Inflammatory macrophage treated with lipopolysaccharide for 4 hours (primary cell): ENCODE results near the gene REC8.
A peak's percentile ranks its signal among the peaks of the same experiment; 100 is the strongest.

ENCODE experiments used
- DNase-seq: peaks from one replicate; pipeline ENCODE4 v3.0.0-alpha.2; 2020

Gene REC8

DNA sequence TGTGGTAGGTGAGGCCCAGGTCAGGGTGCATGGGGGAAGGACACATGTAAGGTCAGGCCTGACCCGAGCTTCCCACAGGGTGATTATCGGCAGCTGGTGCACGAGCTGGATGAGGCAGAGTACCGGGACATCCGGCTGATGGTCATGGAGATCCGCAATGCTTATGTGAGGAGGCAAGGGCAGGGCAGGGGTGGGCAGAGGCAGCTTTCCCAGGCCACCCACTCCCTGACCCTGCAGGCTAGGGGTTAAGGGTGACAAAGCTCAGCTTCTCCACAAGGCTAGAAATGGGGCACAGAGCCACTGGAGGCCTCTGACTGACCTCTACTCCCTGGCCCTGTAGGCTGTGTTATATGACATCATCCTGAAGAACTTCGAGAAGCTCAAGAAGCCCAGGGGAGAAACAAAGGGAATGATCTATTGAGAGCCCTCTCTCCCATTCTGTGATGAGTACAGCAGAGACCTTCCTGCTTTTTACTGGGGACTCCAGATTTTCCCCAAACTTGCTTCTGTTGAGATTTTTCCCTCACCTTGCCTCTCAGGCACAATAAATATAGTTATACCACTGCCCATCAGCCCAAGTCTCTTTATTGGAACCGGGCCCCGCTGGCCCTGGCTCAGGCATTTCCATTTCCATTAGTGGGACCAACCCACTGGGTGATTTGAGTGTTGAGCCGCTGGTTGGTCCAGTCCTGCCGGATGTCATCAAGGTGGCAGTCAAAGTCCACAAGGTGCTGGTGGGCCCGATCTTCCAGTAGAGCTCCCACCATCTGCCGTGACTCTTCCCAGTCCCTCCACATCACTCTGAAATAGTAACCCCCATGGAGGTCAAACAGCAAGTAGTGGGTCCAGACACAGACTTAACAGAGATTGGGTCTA is 33.2 kb upstream of the REC8 start:
- DNase-seq, result no peak

DNA sequence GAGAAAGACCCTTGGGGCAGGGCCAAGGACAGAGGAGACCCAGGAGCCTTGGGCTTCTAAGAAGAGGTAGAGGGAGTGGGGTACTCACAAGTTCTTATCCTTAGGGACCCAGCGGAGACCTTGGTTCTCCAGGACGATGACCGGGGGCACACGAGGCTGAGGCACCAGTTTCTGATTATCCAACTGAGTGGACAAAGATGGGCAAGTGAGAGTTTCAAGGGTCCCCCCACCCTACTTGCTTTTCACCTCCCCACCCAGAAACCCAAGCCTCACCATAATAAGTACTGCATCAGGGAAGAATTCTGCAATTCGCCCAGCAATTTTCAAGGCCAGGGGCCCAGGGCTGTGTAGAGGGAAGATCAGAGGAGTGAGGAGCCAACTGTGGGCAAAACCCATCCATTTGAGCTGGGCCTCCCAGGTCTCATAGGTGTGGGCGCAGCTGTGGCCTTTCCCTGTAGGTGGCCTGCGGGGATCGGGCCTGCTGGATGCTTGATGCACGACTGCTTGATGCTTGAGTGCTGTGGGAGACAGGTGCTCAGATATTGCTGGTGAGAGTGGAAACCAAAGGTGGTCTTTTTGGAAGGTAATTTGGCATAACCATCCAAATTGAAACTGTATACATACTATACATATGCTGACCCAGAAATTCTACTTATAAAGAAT is 32.5 kb upstream of the REC8 start:
- DNase-seq, result no peak

DNA sequence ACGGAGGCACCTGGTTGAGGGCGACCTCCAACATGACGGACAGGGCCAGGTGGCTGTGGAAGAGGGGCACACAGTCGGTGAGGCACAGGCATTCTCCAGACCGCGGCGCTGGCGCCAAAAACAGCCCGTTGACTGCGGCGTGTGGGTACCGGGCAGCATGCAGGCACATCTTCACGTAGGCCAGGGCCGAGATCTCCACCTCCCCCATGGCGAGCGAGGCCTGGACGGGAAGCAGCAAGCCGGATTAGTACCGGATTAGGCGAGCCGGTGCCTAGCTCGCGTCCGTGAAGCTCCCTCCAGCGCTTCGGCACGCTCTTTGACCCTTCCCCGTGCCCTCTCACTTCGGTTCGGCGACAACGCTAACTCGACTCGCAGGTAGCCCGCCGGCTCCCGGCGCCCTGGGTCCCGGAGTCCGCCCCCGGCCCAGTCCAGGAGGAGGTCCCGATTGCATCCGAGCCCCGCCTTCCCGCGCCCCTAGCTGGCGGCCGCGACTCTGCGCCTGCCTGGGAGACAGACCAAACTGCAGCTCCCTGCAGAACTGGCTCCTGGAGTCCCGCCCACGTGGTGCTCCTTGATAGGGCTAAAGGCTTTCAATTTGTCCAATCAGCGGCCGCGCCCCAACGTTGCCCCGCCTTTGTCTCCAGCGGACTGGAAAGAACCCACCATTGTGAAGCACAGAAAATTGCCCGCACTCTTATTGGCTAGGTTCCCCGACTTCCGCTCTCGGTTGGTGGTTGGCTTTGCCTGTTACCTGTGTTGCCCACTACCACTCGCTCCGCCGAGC is 30.6 kb upstream of the REC8 start, which contains the start of gene EMC9:
EMC9 (minus strand) TSS at position 495 of the 784 bp plus-strand sequence; CDS start at position 208, 287 bp downstream.
- peak; percentile 100 for DNase-seq

DNA sequence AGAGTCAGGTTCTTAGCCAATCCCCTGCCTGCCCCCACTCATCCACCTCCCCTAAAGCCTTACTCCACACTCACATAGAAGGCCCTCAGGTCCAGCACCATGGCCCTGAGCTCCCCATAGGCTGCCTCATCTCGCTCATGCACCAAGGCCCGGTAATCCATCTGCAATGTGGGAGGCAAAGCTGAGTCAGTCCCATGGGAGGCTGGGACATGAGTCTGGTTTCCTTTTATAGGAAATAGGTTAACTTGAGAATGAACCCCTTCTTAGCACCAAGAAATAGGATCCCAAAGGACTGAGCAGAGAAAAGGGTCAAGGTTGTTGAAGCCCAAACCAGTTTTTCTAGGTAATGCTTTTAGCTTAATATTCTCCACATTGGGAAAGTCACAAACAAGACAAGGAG is 28.4 kb upstream of the REC8 start:
- DNase-seq, result peak; percentile 12

GRCh38 chr14:24144451-24144850 is 27.4 kb upstream of the REC8 start:
- no peak for DNase-seq

GRCh38 chr14:24145219-24145618 is 26.7 kb upstream of the REC8 start:
- no peak for DNase-seq

GRCh38 chr14:24145690-24146452 is 26.0 kb upstream of the REC8 start:
- DNase-seq, result peak; percentile 87

- DNase-seq, result peak; percentile 98
These were observed 25.4 kb upstream of the REC8 start, which contains the start of gene PSME2 for GRCh38 chr14:24146453-24146977. PSME2 (minus strand) TSS chr14:24146610; CDS start chr14:24146581, 29 bp downstream.

- peak; percentile 99 for DNase-seq
These were observed 24.7 kb upstream of the REC8 start, which contains the start of gene RNF31 for GRCh38 chr14:24146978-24147760. RNF31 (plus strand) TSS chr14:24147498; CDS start chr14:24147699, 201 bp downstream.

GRCh38 chr14:24147761-24148428 is 24.0 kb upstream of the REC8 start:
- no peak for DNase-seq

DNA sequence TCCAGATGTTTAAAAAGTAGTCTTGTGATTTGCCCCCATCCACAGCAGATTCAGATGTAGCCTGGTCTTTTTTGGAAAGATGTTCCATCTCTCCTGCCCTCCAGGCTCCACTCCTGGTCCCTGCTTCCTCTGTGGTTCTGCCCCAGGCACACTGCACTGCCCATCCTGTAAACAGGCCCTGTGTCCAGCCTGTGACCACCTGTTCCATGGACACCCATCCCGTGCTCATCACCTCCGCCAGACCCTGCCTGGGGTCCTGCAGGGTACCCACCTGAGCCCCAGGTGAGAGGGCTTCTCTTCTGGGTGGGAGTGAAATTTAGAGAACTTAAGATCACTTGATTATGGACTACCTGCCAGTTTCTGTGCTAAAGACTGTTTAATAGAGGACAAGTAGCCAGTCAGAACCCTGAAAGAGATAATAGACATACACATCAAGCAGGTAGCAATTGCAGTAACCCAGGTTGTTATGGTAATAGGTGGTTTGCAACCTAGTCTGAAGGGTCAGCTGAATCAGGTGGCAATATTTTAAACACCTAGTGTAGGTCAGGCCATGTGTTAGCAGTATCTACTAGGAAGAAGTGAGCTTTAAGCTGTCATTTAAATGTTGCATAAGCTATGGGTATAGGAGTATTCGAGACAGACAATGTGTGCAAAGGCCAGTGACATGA is 22.4 kb upstream of the REC8 start:
- DNase-seq, result no peak

GRCh38 chr14:24150061-24150460 is 21.8 kb upstream of the REC8 start:
- DNase-seq, result no peak

- DNase-seq, result no peak
These were observed 21.3 kb upstream of the REC8 start for GRCh38 chr14:24150567-24150966.

GRCh38 chr14:24150993-24151392 is 20.9 kb upstream of the REC8 start:
- no peak for DNase-seq

- no peak for DNase-seq
These were observed 20.3 kb upstream of the REC8 start for GRCh38 chr14:24151404-24152080.

DNA sequence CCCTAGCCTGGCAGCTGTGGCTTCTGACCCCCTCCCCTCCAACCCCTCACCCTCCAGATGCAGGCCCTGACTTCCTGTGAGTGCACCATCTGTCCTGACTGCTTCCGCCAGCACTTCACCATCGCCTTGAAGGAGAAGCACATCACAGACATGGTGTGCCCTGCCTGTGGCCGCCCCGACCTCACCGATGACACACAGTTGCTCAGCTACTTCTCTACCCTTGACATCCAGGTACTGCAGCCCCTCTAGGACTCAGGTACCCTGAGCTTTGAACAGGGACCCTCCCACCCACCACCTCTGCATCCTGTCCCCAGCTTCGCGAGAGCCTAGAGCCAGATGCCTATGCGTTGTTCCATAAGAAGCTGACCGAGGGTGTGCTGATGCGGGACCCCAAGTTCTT is 16.8 kb upstream of the REC8 start:
- DNase-seq, result no peak

DNA sequence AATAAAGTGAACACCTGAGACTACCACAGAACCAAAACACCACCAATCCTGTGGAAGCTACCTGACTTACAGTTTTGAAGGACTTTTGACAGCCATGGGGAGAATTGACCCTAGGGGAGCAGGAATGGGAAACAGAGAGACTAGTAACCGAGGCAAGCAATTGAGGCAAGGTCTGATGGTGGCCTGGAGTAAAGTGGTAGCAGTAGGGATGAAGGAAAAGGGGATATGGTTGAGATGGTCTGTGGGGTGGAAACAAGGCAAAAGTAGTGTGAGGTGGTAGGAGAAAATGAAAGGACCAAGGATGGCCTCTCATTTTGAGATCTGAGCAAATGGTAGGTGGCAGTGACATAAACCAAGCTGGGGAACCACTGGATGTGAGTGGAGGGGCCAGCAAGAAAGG is 15.0 kb upstream of the REC8 start:
- DNase-seq, result no peak

DNA sequence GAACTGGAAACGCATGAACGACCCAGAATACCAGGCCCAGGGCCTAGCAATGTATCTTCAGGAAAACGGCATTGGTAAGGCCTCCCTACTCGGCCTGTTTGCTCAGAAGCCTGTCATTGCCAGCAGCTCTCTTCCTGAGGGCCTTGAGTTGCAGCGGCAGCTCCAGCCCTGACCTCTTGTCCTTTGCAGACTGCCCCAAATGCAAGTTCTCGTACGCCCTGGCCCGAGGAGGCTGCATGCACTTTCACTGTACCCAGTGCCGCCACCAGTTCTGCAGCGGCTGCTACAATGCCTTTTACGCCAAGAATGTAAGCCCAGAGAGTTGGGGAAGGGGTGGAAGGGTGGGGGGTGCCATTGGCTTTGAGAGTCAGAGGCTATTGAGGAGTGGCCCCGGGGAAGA is 14.5 kb upstream of the REC8 start:
- DNase-seq, result no peak

- DNase-seq, result no peak
These were observed 11.9 kb upstream of the REC8 start for GRCh38 chr14:24159777-24160498.
